Naive B cell (primary cell): ENCODE results near the gene EGFLAM. TPM values are rescaled to one million over a fixed set of nuclear protein-coding genes. Genes with fewer than 3 reads are reported as not detected.

Source experiments
- ATAC-seq, 2 donors: fragments of 150-1000 bp; cut with Tn5 transposase; 2 replicates each; pipeline ENCODE4 v1.10.0; 2021; ENCODE audit warnings: low read depth in 2 of 2, mild to moderate bottlenecking in 2 of 2, moderate library complexity in 2 of 2
- DNase-seq: peaks from one replicate; pipeline ENCODE4 v3.0.0; 2022
- H3K27ac Mint-ChIP-seq, 6 donors: one replicate each; pipeline ENCODE4 v1.8.0; 2020 to 2022; ENCODE audit warnings: mild to moderate bottlenecking in 6 of 6, mixed read lengths in 6 of 6, moderate library complexity in 5 of 6, inconsistent platforms in 2 of 6
- H3K27me3 Mint-ChIP-seq, 3 donors: one replicate each; pipeline ENCODE4 v1.8.0; 2021 to 2022; ENCODE audit warnings: mixed read lengths in 3 of 3, mild to moderate bottlenecking in 1 of 3
- H3K36me3 Mint-ChIP-seq, 2 donors: one replicate each; pipeline ENCODE4 v1.8.0; 2020 to 2022; ENCODE audit warnings: mixed read lengths in 2 of 2, inconsistent platforms in 1 of 2, mild to moderate bottlenecking in 1 of 2
- H3K4me1 Mint-ChIP-seq, 3 donors: one replicate each; pipeline ENCODE4 v1.8.0; 2020 to 2022; ENCODE audit warnings: mixed read lengths in 3 of 3, inconsistent platforms in 1 of 3, mild to moderate bottlenecking in 1 of 3, moderate library complexity in 1 of 3
- H3K4me3 Mint-ChIP-seq, 8 donors: one replicate each; pipeline ENCODE4 v1.8.0; 2020 to 2022; ENCODE audit warnings: mild to moderate bottlenecking in 8 of 8, mixed read lengths in 8 of 8, moderate library complexity in 8 of 8, inconsistent platforms in 2 of 8
- H3K9me3 Mint-ChIP-seq, 7 donors: one replicate each; pipeline ENCODE4 v1.8.0; 2020 to 2022; ENCODE audit warnings: mixed read lengths in 7 of 7, mild to moderate bottlenecking in 5 of 7, inconsistent platforms in 2 of 7, moderate library complexity in 1 of 7
- polyA plus RNA-seq, 6 donors: library from polyadenylated mRNA; unstranded; fragments of 300-500 nt; fragmentation: Illumina TruSeq; gene quantifications; one replicate each; pipeline ENCODE4 v1.2.3, GENCODE V29; 2021; ENCODE audit warnings: low read depth in 6 of 6

Gene EGFLAM
- polyA plus RNA-seq, 6 donors from 2014 or later, result not detected

DNA sequence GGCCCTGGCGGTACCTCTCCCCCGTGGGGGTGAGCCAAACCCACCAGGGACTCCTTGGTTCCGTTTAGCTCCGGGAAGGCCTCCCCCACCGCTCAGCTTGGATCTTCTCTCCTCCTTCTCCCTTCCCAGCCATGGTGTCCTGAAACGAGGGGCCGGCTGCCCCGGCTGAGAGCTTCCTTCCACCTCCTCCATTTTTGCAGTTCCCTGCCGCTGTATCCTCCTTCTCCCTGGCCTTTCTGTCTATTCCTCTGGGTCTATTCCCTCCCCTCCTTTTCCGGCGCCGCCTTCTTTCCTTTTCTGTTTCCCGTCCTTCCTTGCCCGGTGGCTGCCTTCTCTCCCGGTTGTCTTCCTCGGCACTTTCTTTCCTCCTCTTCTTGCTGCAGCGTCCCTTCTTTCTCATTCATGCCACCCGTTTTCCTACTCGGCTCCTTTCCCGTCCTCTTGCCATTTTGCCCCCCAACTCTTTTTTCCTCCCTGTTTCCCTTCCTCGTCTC, 187.7 kb downstream of the EGFLAM start:
- DNase-seq (no peak), ATAC-seq (no peak)
- peaks cover 0 to 13% (median 4%) of the 10 kb centered on the region in 7 donors for H3K9me3 Mint-ChIP-seq
- peaks cover 77 to 80% (median 78%) of the 10 kb centered on the region in 3 donors for H3K27me3 Mint-ChIP-seq
- H3K4me1 Mint-ChIP-seq, result no peaks in the 10 kb centered on the region
- H3K27ac Mint-ChIP-seq, result no peak overlapping the region
- no peak overlapping the region for H3K4me3 Mint-ChIP-seq
- peaks cover 5 to 13% of the 10 kb centered on the region in 2 donors for H3K36me3 Mint-ChIP-seq

DNA sequence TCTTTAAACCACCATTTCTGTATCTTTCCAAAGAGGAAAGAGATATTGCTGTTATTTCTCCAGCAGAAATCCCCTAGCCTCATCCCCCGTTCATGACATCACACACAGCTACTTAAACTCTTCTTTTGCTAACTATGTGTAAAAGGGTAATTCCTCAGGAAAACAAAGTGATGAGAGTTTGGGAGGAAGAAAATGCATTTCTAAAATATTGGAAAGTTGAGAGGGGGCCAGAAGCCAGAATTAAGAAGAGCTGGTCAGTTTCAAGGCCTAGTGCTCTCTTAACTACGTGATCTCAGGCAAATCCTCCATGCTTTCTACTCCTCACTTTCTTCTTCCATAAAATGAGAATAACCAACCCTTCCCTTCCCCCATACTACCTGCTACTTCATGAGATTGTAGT, 188.7 kb downstream of the EGFLAM start:
- Mint-ChIP-seq H3K4me3 (no peak overlapping the region), H3K27ac (no peak overlapping the region), H3K36me3 (peaks cover 5 to 13% of the 10 kb centered on the region in 2 donors), H3K4me1 (no peaks in the 10 kb centered on the region), H3K9me3 (peaks cover 0 to 13% (median 5%) of the 10 kb centered on the region in 7 donors), H3K27me3 (peaks cover 70 to 76% (median 71%) of the 10 kb centered on the region in 3 donors)
- ATAC-seq, result no peak
- DNase-seq, result no peak

DNA sequence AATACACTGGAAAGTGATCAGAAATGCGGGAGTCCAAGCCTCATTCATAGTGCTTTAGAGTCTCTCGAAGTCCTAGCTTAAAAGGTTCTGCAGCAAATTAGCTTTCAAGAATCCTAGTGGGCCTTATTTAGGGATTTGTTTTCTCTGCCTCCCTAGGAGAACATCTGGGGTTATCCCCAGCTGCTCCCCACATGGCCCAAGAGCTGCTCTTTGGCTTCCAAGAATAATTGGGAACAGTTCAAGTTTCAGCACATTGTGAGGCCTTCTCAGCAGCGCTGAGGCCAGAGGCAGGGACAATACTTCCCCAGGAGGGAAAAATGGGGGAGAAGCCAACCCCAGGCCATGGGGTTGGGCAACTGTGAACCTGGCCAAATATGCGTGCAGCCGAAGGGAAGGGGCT, 189.4 kb downstream of the EGFLAM start:
- peaks cover 5 to 13% of the 10 kb centered on the region in 2 donors for H3K36me3 Mint-ChIP-seq
- ATAC-seq (no peak), DNase-seq (no peak)
- H3K9me3 Mint-ChIP-seq, result peaks cover 2 to 13% (median 6%) of the 10 kb centered on the region in 7 donors
- H3K27me3 Mint-ChIP-seq, result peaks cover 67 to 76% (median 71%) of the 10 kb centered on the region in 3 donors
- H3K27ac Mint-ChIP-seq, result no peak overlapping the region
- peaks cover 0 to 7% (median 0%) of the 10 kb centered on the region in 3 donors for H3K4me1 Mint-ChIP-seq
- H3K4me3 Mint-ChIP-seq, result no peak overlapping the region

DNA sequence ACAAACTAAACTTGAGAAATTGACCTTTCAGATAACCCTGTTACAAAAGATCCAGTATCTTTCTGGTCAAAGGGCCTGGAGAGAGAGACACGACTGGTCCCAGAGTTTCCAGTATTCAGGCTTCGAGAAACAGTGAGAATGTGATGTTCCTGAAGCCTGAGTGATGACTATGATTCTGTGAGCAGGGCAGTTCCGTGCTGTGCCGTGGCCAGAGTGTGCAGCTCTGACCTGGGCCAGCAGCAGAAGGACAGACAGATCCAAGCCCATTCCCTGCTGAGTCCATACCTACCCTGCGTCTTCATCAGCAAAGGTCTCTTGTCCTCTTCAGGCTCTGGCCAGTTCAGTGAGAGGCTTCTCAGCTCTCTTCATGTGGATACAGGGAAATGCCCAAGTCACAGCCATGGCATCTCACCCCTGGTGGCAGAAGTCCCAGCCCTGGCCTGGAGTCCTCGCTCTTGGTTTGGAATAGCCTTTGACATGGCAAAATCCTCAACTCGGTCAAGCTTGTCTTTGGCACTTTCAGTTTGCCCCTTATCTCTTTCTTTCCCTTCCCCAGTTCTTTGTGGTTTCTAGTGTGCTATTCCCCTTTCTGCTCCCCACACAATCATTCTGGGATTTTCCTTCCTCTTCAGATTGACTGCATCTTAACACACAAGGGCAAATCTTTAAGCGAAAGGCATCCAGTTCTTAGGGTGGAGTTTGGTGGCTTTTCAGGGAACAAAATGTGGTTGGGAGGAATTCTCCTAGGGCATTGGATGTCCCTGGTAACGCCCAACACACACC, 190.4 kb downstream of the EGFLAM start:
- Mint-ChIP-seq H3K36me3 (peaks cover 5 to 20% of the 10 kb centered on the region in 2 donors), H3K27ac (peak overlapping the region in 1 of 6 donors; percentile 58), H3K4me1 (peaks cover 6 to 16% (median 6%) of the 10 kb centered on the region in 3 donors), H3K9me3 (peaks cover 7 to 18% (median 11%) of the 10 kb centered on the region in 7 donors), H3K27me3 (peaks cover 62 to 71% (median 69%) of the 10 kb centered on the region in 3 donors), H3K4me3 (no peak overlapping the region)
- DNase-seq (no peak), ATAC-seq (no peak)

DNA sequence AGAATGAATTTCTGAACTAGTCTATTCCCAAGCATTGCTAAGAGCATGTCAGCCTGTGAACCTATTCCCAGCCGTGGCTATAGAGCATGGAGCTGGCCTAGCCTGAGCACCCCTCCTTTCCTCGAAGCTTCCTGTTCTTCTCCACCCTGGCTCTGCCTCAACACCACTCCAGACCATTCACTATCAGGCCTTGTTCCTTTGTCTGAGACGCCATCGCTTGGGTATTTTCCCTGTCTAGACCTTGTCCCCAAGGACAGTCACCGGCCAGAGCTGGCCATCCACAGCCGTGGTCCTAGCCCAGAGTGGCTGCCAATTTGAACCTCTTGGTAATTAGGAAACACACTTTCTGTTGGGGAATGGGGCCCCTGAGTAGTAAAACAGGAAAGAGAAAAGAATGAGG, 192.3 kb downstream of the EGFLAM start:
- H3K27ac Mint-ChIP-seq, result no peak overlapping the region
- peaks cover 56 to 66% (median 64%) of the 10 kb centered on the region in 3 donors for H3K27me3 Mint-ChIP-seq
- H3K4me3 Mint-ChIP-seq, result no peak overlapping the region
- H3K9me3 Mint-ChIP-seq, result peaks cover 7 to 26% (median 19%) of the 10 kb centered on the region in 7 donors
- ATAC-seq (no peak), DNase-seq (no peak)
- H3K36me3 Mint-ChIP-seq, result peaks cover 5 to 21% of the 10 kb centered on the region in 2 donors
- peaks cover 8 to 18% (median 10%) of the 10 kb centered on the region in 3 donors for H3K4me1 Mint-ChIP-seq

DNA sequence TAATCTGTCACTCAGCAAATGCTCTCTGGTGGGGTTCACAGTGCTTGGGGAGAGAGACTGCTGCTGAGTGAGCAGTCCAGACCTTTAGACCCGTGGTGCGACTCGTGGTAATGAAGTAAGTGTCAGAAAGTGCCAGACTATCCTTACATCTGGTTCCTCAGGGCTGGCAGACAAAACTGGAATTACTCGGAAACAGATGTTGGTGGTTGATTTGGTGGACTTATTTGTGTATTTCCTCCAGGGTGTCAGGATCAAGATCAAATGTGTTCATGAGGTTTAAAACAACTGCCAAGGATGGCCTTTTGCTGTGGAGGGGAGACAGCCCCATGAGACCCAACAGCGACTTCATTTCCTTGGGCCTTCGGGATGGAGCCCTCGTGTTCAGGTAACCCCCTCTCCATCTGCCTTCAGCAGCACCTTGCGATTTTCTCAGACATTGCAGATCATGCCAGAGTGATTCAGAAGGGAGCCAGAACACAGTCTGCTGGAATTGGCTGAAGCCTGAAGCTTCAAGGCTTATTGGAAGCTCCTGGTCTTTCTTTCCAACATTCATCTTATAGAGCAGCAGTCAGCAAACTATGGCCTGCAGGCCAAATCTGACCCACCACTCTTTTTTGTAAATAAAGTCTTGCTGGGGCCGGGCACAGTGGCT, 192.8 kb downstream of the EGFLAM start:
- peaks cover 8 to 18% (median 10%) of the 10 kb centered on the region in 3 donors for H3K4me1 Mint-ChIP-seq
- H3K27me3 Mint-ChIP-seq, result peaks cover 56 to 69% (median 64%) of the 10 kb centered on the region in 3 donors
- peaks cover 5 to 32% (median 21%) of the 10 kb centered on the region in 7 donors for H3K9me3 Mint-ChIP-seq
- H3K4me3 Mint-ChIP-seq, result no peak overlapping the region
- ATAC-seq, result no peak
- no peak for DNase-seq
- peaks cover 7 to 17% of the 10 kb centered on the region in 2 donors for H3K36me3 Mint-ChIP-seq
- H3K27ac Mint-ChIP-seq, result no peak overlapping the region

DNA sequence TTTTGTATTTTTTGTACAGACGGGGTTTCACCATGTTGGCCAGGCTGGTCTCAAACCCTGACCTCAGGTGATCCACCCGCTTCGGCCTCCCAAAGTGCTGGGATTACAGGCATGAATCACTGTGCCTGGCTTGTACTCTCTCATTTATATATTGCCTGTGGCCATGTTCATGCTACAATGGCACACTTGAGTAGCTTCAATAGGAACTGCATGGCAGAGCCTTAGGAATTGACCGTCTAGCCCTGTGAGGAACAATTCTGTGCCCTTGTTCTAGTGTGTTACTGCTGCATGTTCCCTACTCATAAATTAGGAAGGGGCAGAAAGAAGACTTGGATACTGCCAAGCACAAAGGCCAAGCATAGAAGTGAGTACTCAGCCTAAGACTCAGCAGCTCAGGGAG, 193.8 kb downstream of the EGFLAM start:
- Mint-ChIP-seq H3K4me3 (no peak overlapping the region), H3K36me3 (peaks cover 8 to 12% of the 10 kb centered on the region in 2 donors)
- ATAC-seq, result no peak

DNA sequence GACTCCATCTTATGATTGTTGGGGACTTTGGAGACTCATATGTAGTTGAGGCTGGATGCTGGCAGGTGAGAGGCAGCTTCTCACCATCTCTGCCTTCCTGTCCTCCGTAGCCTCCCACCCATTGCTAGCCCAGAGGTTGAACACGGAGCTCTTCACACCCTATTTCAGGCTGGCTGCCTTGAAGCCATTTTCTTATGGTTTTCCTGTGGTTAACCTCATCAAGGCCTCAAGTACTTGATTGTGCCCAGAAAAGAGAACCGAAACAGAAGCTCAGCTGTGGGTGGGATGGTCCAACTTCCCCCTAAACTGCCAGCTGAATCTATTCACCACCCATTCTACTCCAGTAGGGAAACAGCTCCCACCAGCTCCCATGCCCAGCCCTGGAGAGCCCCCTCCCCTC, 195.1 kb downstream of the EGFLAM start:
- Mint-ChIP-seq H3K36me3 (peaks cover 7 to 8% of the 10 kb centered on the region in 2 donors), H3K27ac (peak overlapping the region in 3 of 6 donors; percentile 63 to 96 (median 88)), H3K4me3 (peak overlapping the region in 2 of 8 donors; percentile 2 to 52), H3K4me1 (peaks cover 8 to 18% (median 10%) of the 10 kb centered on the region in 3 donors), H3K27me3 (peaks cover 56 to 71% (median 65%) of the 10 kb centered on the region in 3 donors), H3K9me3 (peaks cover 2 to 45% (median 14%) of the 10 kb centered on the region in 7 donors)
- DNase-seq (peak; percentile 48), ATAC-seq (peak; percentile 85 to 94)

More for the DNA sequence above, 193.8 kb downstream of the EGFLAM start:
- Mint-ChIP-seq H3K4me1 (peaks cover 8 to 18% (median 10%) of the 10 kb centered on the region in 3 donors), H3K27ac (no peak overlapping the region), H3K9me3 (peaks cover 2 to 38% (median 15%) of the 10 kb centered on the region in 7 donors), H3K27me3 (peaks cover 51 to 69% (median 64%) of the 10 kb centered on the region in 3 donors)
- no peak for DNase-seq

DNA sequence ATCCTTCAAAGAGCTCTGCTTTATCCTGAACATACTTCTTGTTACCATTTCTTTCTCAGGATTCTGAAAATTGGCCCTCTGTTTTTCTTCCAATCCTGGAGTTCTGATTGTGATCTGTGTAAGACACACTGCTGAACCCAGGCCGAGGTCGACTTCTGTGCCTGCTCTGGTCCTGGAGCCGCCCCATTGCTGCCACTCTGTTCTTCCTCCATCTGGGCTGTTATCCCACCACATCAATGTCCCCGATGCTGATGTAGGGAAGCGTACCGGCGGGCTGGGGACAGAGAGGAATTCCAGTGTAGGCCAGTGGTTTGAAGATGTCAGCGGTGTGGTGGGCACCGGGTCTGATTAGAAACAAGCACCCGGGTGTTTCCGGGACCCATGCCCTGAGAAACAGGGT, 195.6 kb downstream of the EGFLAM start:
- H3K9me3 Mint-ChIP-seq, result peaks cover 2 to 46% (median 14%) of the 10 kb centered on the region in 7 donors
- ATAC-seq, result no peak
- DNase-seq, result no peak
- peaks cover 7 to 9% of the 10 kb centered on the region in 2 donors for H3K36me3 Mint-ChIP-seq
- peak overlapping the region in 1 of 8 donors; percentile 52 for H3K4me3 Mint-ChIP-seq
- peak overlapping the region in 2 of 6 donors; percentile 63 to 88 for H3K27ac Mint-ChIP-seq
- H3K27me3 Mint-ChIP-seq, result peaks cover 56 to 68% (median 65%) of the 10 kb centered on the region in 3 donors
- H3K4me1 Mint-ChIP-seq, result peaks cover 8 to 18% (median 10%) of the 10 kb centered on the region in 3 donors

DNA sequence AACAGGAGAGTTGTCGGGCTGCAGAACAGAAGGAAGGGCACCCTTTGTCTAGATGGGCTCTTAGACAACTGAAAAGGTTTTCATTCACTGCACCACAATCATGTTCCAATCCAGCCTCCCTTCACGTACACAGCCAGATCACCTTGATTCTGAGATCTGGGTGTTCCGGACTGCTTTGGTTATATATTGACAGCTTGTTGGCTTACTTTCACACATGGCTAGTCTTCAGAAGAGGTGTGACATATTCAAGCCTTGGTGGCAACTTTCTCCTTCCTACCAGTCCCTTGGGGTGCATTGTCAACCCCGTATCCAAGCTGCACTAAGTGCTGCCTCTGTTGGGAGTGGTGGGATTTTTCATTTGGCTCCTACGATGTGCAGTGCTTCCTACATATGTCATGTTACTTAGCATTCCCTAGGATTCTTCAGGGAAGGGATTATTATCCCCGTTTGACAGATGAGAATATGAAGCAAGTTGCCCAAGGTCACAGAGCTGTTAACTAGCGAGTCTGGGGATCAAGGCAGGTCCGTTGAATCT, 197.5 kb downstream of the EGFLAM start:
- Mint-ChIP-seq H3K27me3 (peaks cover 52 to 67% (median 63%) of the 10 kb centered on the region in 3 donors), H3K36me3 (peaks cover 13 to 23% of the 10 kb centered on the region in 2 donors), H3K4me1 (peaks cover 8 to 18% (median 10%) of the 10 kb centered on the region in 3 donors), H3K9me3 (peaks cover 4 to 59% (median 17%) of the 10 kb centered on the region in 7 donors), H3K27ac (no peak overlapping the region), H3K4me3 (no peak overlapping the region)
- ATAC-seq (no peak), DNase-seq (no peak)

DNA sequence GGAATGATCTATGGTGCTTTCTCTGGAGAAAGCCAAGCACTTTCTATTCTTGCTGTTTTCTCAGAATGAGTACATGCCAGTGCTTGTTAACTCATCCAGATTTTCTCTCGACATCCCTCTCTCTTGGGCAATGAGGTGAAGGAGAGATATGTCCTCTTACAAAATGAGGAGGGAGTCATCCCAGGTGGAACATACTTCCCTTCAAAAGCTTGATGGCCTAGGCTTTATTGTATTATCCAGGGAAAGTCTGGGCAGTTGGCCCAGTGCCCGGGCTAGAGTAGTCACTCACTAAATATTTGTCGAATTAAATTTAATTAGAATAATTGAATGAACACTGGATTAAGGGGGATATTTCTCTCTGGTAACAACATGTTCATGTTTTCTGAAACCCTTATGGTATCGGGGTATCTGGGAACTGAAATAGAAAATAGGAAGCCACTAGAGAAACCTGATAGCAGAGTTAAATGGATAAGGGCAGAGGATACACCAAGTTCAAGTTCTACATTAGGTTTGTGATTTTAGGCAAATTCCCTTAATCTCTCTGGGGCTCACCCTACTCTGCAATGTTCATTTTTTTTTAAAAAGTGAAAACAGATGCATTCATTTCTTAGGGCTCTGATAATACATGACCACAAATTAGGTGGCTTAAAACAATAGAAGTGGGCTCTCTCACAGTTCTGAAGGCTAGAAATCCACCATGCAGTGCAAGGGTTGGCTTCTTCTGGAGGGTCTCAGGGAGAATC, 198.5 kb downstream of the EGFLAM start:
- no peak for DNase-seq
- Mint-ChIP-seq H3K27ac (no peak overlapping the region), H3K27me3 (peaks cover 53 to 66% (median 61%) of the 10 kb centered on the region in 3 donors), H3K4me3 (peak overlapping the region in 1 of 8 donors; percentile 44), H3K36me3 (peaks cover 13 to 24% of the 10 kb centered on the region in 2 donors), H3K4me1 (peaks cover 8 to 18% (median 10%) of the 10 kb centered on the region in 3 donors), H3K9me3 (peaks cover 4 to 59% (median 17%) of the 10 kb centered on the region in 7 donors)
- ATAC-seq, result no peak

DNA sequence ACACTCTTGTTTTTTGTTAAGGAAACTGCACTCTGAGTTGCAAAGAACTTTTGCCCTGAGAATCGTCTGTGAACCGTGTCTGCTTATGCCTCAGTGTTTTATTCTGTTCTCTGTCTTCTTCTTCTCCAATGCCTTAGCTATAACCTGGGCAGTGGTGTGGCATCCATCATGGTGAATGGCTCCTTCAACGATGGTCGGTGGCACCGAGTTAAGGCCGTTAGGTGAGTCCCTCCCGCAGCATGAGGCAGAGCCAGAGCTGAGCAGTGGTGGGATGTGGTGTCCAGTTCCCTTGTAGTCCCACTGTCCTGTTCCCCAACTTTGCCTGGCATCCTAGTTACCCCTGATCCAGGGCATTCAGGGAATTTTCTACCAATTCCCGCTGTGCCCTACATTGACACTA, 199.8 kb downstream of the EGFLAM start:
- ATAC-seq, result no peak
- no peak for DNase-seq
- Mint-ChIP-seq H3K4me1 (peaks cover 8 to 10% (median 8%) of the 10 kb centered on the region in 3 donors), H3K27me3 (peaks cover 65 to 73% (median 66%) of the 10 kb centered on the region in 3 donors), H3K4me3 (no peak overlapping the region), H3K36me3 (peaks cover 13 to 31% of the 10 kb centered on the region in 2 donors), H3K27ac (no peak overlapping the region), H3K9me3 (peaks cover 6 to 60% (median 17%) of the 10 kb centered on the region in 7 donors)
